Loucy (cell line): ENCODE data around the gene HOXA9.

Source experiments
- H2AFZ ChIP-seq: fragments of 200-600 bp; sonication (generic); 2 replicates; pipeline ENCODE4 v1.6.0; 2016; ENCODE audit warnings: antibody characterized with exemption, mild to moderate bottlenecking, low read length, moderate library complexity
- H3F3A ChIP-seq: fragments of 200-600 bp; 2 replicates; pipeline ENCODE4 v1.6.0; 2016; ENCODE audit warnings: antibody characterized with exemption, low read depth, mild to moderate bottlenecking
- H3K27me3 ChIP-seq: fragments of 200-600 bp; sonication (generic); 2 replicates; pipeline ENCODE4 v1.6.1; 2014; ENCODE audit warnings: low read length, mild to moderate bottlenecking; ENCODE audit not compliant: insufficient read depth, poor library complexity, severe bottlenecking
- H3K36me3 ChIP-seq: fragments of 200-600 bp; sonication (generic); 2 replicates; pipeline ENCODE4 v1.6.1; 2016; ENCODE audit warnings: low read length; ENCODE audit not compliant: insufficient read depth
- H3K4me1 ChIP-seq: fragments of 200-600 bp; sonication (generic); 2 replicates; pipeline ENCODE4 v1.5.1; 2014; ENCODE audit warnings: low read length, mild to moderate bottlenecking; ENCODE audit not compliant: insufficient read depth, poor library complexity, severe bottlenecking
- H3K4me2 ChIP-seq: fragments of 200-600 bp; sonication (generic); 2 replicates; pipeline ENCODE4 v1.6.0; 2014; ENCODE audit warnings: antibody characterized with exemption, low read length, low read depth, mild to moderate bottlenecking; ENCODE audit not compliant: poor library complexity, severe bottlenecking
- H3K4me3 ChIP-seq: fragments of 200-600 bp; sonication (generic); 2 replicates; pipeline ENCODE4 v1.5.1; 2014; ENCODE audit warnings: low read length, mild to moderate bottlenecking, mixed read lengths; ENCODE audit not compliant: poor library complexity, severe bottlenecking
- H3K79me2 ChIP-seq: fragments of 200-600 bp; sonication (generic); 2 replicates; pipeline ENCODE4 v1.6.1; 2014; ENCODE audit warnings: low read length; ENCODE audit not compliant: insufficient read depth
- H3K9ac ChIP-seq: fragments of 200-600 bp; sonication (generic); 2 replicates; pipeline ENCODE4 v1.6.0; 2014; ENCODE audit warnings: mild to moderate bottlenecking, low read depth, low read length, moderate library complexity; ENCODE audit not compliant: poor library complexity, severe bottlenecking
- H3K9me2 ChIP-seq: fragments of 200-600 bp; sonication (generic); replicated peaks from 2 replicates; pipeline ENCODE4 v1.6.1; 2016; ENCODE audit warnings: low read depth, low read length, mixed read lengths
- H3K9me3 ChIP-seq: fragments of 200-600 bp; sonication (generic); 2 replicates; pipeline ENCODE4 v1.6.1; 2014; ENCODE audit warnings: mild to moderate bottlenecking, antibody characterized with exemption, low read length, low read depth; ENCODE audit not compliant: insufficient read depth
- H4K20me1 ChIP-seq: fragments of 200-600 bp; sonication (generic); 2 replicates; pipeline ENCODE4 v1.6.0; 2014; ENCODE audit warnings: antibody characterized with exemption, low read length, mild to moderate bottlenecking; ENCODE audit not compliant: insufficient read depth, poor library complexity, severe bottlenecking
- EZH2phosphoT487 ChIP-seq: fragments of 200-600 bp; IDR thresholded peaks from 2 replicates; pipeline ENCODE4 v1.6.1; 2018; ENCODE audit warnings: antibody characterized with exemption, mild to moderate bottlenecking, moderate library complexity, borderline replicate concordance
- TF ChIP-seq, protein P1 (sequence below): fragments of 200-600 bp; sonication (generic); conservative IDR thresholded peaks from 2 replicates; pipeline ENCODE4 v1.5.1; 2014; ENCODE audit warnings: mild to moderate bottlenecking, antibody characterized with exemption, low read length

HOXA9 gene

DNA sequence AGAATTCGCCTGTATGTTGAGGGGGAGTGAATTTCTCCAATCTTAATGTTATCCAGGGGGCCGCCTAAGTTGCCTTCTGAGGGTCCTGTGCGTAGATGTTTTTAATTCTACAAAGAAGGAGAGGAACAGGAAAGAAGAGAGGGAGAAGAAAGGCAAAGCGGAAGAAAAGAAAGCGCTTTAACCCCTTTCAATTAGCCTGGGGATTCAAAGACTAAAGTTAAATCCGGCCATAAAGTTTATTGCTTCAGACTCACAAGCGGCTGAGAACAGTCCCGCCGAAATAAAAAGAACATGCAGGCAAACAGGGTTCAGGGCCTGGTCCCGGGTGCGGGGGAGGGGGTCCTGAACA is 26.4 kb downstream of the HOXA9 start:
- H3K4me1 ChIP-seq, result peaks cover 81% of the 10 kb centered on the region
- TF ChIP-seq, protein P1, sequence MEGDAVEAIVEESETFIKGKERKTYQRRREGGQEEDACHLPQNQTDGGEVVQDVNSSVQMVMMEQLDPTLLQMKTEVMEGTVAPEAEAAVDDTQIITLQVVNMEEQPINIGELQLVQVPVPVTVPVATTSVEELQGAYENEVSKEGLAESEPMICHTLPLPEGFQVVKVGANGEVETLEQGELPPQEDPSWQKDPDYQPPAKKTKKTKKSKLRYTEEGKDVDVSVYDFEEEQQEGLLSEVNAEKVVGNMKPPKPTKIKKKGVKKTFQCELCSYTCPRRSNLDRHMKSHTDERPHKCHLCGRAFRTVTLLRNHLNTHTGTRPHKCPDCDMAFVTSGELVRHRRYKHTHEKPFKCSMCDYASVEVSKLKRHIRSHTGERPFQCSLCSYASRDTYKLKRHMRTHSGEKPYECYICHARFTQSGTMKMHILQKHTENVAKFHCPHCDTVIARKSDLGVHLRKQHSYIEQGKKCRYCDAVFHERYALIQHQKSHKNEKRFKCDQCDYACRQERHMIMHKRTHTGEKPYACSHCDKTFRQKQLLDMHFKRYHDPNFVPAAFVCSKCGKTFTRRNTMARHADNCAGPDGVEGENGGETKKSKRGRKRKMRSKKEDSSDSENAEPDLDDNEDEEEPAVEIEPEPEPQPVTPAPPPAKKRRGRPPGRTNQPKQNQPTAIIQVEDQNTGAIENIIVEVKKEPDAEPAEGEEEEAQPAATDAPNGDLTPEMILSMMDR, result no peak
- TF ChIP-seq EZH2phosphoT487, result no peak
- H3K9me2 ChIP-seq, result no peaks in the 10 kb centered on the region
- H3K4me3 ChIP-seq, result peak overlapping the region; percentile 94
- no peaks in the 10 kb centered on the region for H3K27me3 ChIP-seq
- no peaks in the 10 kb centered on the region for H3K9me3 ChIP-seq
- H4K20me1 ChIP-seq, result peaks cover 95% of the 10 kb centered on the region
- no peak overlapping the region for H2AFZ ChIP-seq
- H3K4me2 ChIP-seq, result peak overlapping the region; percentile 91
- H3F3A ChIP-seq, result peaks cover 4% of the 10 kb centered on the region
- peak overlapping the region; percentile 68 for H3K9ac ChIP-seq
- H3K36me3 ChIP-seq, result peaks cover 59% of the 10 kb centered on the region
- H3K79me2 ChIP-seq, result peaks cover 100% of the 10 kb centered on the region

DNA sequence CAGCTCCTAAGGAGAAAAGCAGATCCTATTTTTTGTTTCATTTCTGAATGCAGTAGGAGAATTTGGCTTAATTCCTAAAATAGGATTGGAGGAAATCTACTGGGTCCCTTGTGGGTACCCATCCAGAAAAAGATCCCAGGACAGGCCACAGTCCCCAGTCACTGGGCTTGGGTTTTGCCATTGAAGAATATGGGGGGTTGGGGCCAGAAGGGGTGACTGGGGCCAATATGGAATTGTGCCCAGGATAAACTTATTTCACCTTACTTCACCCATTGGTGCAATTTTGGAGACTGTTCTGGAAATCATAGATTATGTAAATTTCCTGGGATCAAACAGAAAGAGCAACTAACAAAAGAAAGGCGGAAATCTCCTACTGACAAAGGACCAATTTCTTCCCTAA is 26.9 kb downstream of the HOXA9 start:
- Histone ChIP-seq H3K79me2 (peaks cover 100% of the 10 kb centered on the region), H3K9ac (peak overlapping the region; percentile 68), H3K4me3 (peak overlapping the region; percentile 94), H2AFZ (no peak overlapping the region), H3K27me3 (no peaks in the 10 kb centered on the region), H3K9me3 (no peaks in the 10 kb centered on the region), H3K4me1 (peaks cover 80% of the 10 kb centered on the region), H3K9me2 (no peaks in the 10 kb centered on the region), H4K20me1 (peaks cover 95% of the 10 kb centered on the region), H3K4me2 (peak overlapping the region; percentile 91), H3K36me3 (peaks cover 59% of the 10 kb centered on the region), H3F3A (peaks cover 4% of the 10 kb centered on the region)
- TF ChIP-seq, protein P1, result no peak

DNA sequence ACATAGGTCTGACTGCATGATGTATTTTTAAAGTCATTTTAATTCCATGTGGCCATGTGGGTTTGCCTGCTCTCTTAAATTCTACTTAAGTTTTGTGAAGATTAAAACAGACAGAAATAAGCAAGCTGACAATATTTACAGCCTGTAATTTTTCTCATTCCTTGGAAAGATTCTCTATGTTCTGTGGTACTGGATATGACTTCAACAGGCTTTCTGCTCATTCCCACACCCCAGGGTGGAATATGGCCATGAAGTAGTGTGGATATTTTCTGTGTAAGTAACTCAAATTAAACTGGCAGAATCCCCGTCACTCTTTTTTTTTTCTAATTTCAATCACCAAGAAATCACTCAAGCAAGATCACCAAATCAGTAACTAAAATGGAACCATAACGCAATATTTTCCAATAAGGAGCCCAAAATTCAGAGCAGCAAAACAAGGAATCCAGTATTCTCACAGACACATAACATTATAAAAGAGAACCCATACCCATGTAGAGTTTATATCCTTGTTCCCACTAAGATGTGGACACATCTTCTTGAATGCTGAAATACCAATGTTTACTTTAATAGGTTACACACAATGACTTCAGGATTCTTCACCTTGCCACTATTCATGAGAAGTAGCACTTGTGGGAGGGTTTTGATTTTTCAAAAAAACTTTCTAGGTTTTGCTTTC is 27.6 kb downstream of the HOXA9 start:
- Histone ChIP-seq H3F3A (peaks cover 4% of the 10 kb centered on the region), H3K4me2 (peak overlapping the region; percentile 91), H3K36me3 (peaks cover 59% of the 10 kb centered on the region), H4K20me1 (peaks cover 95% of the 10 kb centered on the region), H3K79me2 (peaks cover 100% of the 10 kb centered on the region), H3K4me3 (peak overlapping the region; percentile 94), H2AFZ (no peak overlapping the region), H3K9me3 (no peaks in the 10 kb centered on the region), H3K27me3 (no peaks in the 10 kb centered on the region), H3K9ac (peak overlapping the region; percentile 68), H3K9me2 (no peaks in the 10 kb centered on the region), H3K4me1 (peaks cover 83% of the 10 kb centered on the region)
- TF ChIP-seq, protein P1, result no peak
- TF ChIP-seq EZH2phosphoT487, result no peak
